ENCODE data around the gene KLC3.

- TF ChIP-seq CTCF (IDR thresholded peaks at IDR 0.05) (no peak), POLR2AphosphoS5 (IDR thresholded peaks at IDR 0.05) (no peak), POLR2A (IDR thresholded peaks at IDR 0.05) (no peak)
Observed at GRCh38 chr19:45355402-45355801, 14.9 kb downstream of the KLC3 start.
